Activated B cell treated with CpG ODN at 0.5 μM for 24 hours (primary cell): ENCODE data around the gene NEK1. TPM values are rescaled to one million over a fixed set of nuclear protein-coding genes. Genes with fewer than 3 reads are reported as not detected.

Experiments
- ATAC-seq: fragments of 200-7000 bp; cut with Tn5 transposase; one replicate; pipeline ENCODE4 v1.10.0; 2021; ENCODE audit warnings: low read depth, mild to moderate bottlenecking, moderate library complexity
- CTCF ChIA-PET: fragments of 350-600 bp; sonication (Branson Sonifier 250); formaldehyde crosslinking; loops from one replicate; lab custom pipeline; 2021; ENCODE audit warnings: antibody characterized with exemption; lab: Charles Lee
- POLR2A ChIA-PET: fragments of 350-600 bp; sonication (Branson Sonifier 250); formaldehyde crosslinking; loops from one replicate; lab custom pipeline; 2021; ENCODE audit warnings: antibody characterized with exemption; lab: Charles Lee
- DNase-seq: peaks from one replicate; pipeline ENCODE4 v3.0.0; 2022
- H3K27ac Mint-ChIP-seq: one replicate; pipeline ENCODE4 v1.8.0; 2020; ENCODE audit warnings: mixed read lengths
- H3K27me3 Mint-ChIP-seq: one replicate; pipeline ENCODE4 v1.8.0; 2021; ENCODE audit warnings: mixed read lengths
- H3K36me3 Mint-ChIP-seq: one replicate; pipeline ENCODE4 v1.8.0; 2021; ENCODE audit warnings: low read depth, mixed read lengths
- H3K4me1 Mint-ChIP-seq: one replicate; pipeline ENCODE4 v1.8.0; 2021; ENCODE audit warnings: mixed read lengths
- H3K4me3 Mint-ChIP-seq: one replicate; pipeline ENCODE4 v1.8.0; 2020; ENCODE audit warnings: mild to moderate bottlenecking, mixed read lengths
- H3K9me3 Mint-ChIP-seq: one replicate; pipeline ENCODE4 v1.8.0; 2020; ENCODE audit warnings: mixed read lengths
- CTCF ChIP-seq: fragments of 200-600 bp; IDR thresholded peaks from one replicate; pipeline ENCODE4 v1.8.0; 2022; ENCODE audit warnings: antibody characterized with exemption, mild to moderate bottlenecking
- intact Hi-C: fragments of 100-400 bp; cut with micrococcal nuclease; formaldehyde crosslinking; loops from one replicate; pipeline ENCODE4 v1.15.1; 2024
- total RNA-seq: library from RNA; stranded (reverse); gene quantifications from 2 replicates; pipeline ENCODE4 v1.2.3, GENCODE V29; 2022

The NEK1 gene
- total RNA-seq, 1 donor from 2014 or later, result 14.3 TPM

- Mint-ChIP-seq H3K27ac (no peak overlapping the region), H3K36me3 (peaks cover 20% of the 10 kb centered on the region), H3K4me3 (no peak overlapping the region), H3K9me3 (no peaks in the 10 kb centered on the region), H3K4me1 (peaks cover 3% of the 10 kb centered on the region), H3K27me3 (no peaks in the 10 kb centered on the region)
- ChIA-PET POLR2A (no interaction called here), CTCF (no interaction called here)
- no peak for DNase-seq
- no peak for ATAC-seq
- intact Hi-C loops, result no loop called here
- no peak for TF ChIP-seq CTCF
Observed at GRCh38 chr4:169400832-169401231, 211.6 kb downstream of the NEK1 start.

DNA sequence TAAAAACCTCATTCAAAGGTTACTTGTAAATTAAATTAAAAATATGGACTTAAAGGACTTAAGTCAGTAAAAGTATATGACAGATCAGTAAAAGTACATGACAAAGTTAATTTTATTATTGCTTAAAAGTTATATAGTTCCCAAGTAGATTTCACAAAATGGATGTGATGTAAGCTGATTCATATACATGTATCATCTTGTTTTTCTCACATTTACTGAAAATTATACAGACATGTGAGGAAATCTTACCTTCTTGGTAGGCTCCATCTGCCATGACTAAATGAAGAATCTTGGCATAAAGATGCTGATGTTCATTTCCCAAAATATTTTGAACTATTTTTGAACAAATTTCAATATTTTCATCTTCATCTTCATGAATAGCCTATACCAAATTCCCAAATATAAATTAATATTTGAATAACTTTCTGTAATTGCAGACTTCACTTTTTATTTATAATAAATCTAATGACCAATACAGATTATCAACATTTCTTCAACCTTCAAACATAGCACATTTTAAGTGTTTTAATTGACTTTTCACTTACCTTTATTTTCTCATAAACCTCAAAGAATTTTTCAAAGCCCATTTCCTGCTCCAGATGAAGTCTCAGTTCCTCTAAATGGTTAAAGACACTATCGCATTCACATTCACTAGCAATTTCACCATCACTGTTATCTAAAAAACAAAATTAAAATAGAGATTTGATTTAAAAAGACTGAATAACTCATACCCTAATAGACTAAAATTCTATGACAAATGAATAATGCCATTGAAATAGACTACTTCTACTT lies 212.2 kb downstream of the NEK1 start:
- H3K27ac Mint-ChIP-seq, result no peak overlapping the region
- no peak for DNase-seq
- H3K9me3 Mint-ChIP-seq, result no peaks in the 10 kb centered on the region
- peaks cover 20% of the 10 kb centered on the region for H3K36me3 Mint-ChIP-seq
- intact Hi-C loops, result no loop called here
- TF ChIP-seq CTCF, result no peak
- ChIA-PET POLR2A (no interaction called here), CTCF (no interaction called here)
- H3K27me3 Mint-ChIP-seq, result no peaks in the 10 kb centered on the region
- peaks cover 3% of the 10 kb centered on the region for H3K4me1 Mint-ChIP-seq
- no peak for ATAC-seq
- no peak overlapping the region for H3K4me3 Mint-ChIP-seq

- no peak for TF ChIP-seq CTCF
- CTCF ChIA-PET, result no interaction called here
- H3K9me3 Mint-ChIP-seq, result no peaks in the 10 kb centered on the region
- ATAC-seq, result no peak
- H3K27ac Mint-ChIP-seq, result no peak overlapping the region
- peaks cover 3% of the 10 kb centered on the region for H3K4me1 Mint-ChIP-seq
- POLR2A ChIA-PET, result no interaction called here
- no peak overlapping the region for H3K4me3 Mint-ChIP-seq
- no peaks in the 10 kb centered on the region for H3K27me3 Mint-ChIP-seq
- peaks cover 20% of the 10 kb centered on the region for H3K36me3 Mint-ChIP-seq
- no peak for DNase-seq
- intact Hi-C loops, result no loop called here
Observed at GRCh38 chr4:169398316-169398715, 214.1 kb downstream of the NEK1 start.

DNA sequence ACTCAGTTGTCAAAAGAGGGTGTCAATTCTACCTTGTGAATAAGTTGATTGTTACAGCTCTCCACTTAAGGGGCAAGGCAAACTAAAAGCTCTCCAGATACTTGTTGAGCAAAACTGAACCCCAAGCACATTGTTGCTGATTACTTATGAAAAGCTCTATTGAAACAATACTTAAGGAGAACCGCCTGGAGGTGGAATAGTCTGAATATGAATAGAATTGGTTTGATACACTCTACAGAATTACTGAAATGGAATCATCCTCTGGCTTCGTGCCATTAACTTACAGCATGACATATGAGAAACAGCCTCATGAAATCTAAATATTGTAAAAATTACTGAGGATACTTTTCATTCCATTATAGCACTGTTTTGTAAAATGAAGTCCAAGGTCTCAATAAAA lies 214.6 kb downstream of the NEK1 start:
- ChIA-PET POLR2A (interaction anchor here (0.7 kb wide), 1 partner anchor 41 kb away, joined by 3 read pairs; no protein-coding TSS in a partner anchor), CTCF (no interaction called here)
- ATAC-seq (no peak), DNase-seq (no peak)
- TF ChIP-seq CTCF, result no peak
- Mint-ChIP-seq H3K4me1 (peaks cover 3% of the 10 kb centered on the region), H3K36me3 (peaks cover 20% of the 10 kb centered on the region), H3K9me3 (no peaks in the 10 kb centered on the region), H3K27me3 (no peaks in the 10 kb centered on the region), H3K27ac (no peak overlapping the region), H3K4me3 (no peak overlapping the region)
- intact Hi-C loops, result no loop called here

- intact Hi-C loops, result no loop called here
- DNase-seq, result no peak
- Mint-ChIP-seq H3K4me3 (no peak overlapping the region), H3K36me3 (no peaks in the 10 kb centered on the region), H3K27me3 (no peaks in the 10 kb centered on the region), H3K9me3 (peaks cover 20% of the 10 kb centered on the region), H3K4me1 (peaks cover 14% of the 10 kb centered on the region), H3K27ac (no peak overlapping the region)
- TF ChIP-seq CTCF, result no peak
- CTCF ChIA-PET, result no interaction called here
- ATAC-seq, result no peak
- POLR2A ChIA-PET, result interaction anchor here (0.7 kb wide), 1 partner anchor 963 kb away, joined by 8 read pairs; no protein-coding TSS in a partner anchor
Observed at GRCh38 chr4:169385376-169385775, 227.0 kb downstream of the NEK1 start.
